ENCODE data around the gene BUB3.

BUB3 gene, protein sequence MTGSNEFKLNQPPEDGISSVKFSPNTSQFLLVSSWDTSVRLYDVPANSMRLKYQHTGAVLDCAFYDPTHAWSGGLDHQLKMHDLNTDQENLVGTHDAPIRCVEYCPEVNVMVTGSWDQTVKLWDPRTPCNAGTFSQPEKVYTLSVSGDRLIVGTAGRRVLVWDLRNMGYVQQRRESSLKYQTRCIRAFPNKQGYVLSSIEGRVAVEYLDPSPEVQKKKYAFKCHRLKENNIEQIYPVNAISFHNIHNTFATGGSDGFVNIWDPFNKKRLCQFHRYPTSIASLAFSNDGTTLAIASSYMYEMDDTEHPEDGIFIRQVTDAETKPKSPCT

DNA sequence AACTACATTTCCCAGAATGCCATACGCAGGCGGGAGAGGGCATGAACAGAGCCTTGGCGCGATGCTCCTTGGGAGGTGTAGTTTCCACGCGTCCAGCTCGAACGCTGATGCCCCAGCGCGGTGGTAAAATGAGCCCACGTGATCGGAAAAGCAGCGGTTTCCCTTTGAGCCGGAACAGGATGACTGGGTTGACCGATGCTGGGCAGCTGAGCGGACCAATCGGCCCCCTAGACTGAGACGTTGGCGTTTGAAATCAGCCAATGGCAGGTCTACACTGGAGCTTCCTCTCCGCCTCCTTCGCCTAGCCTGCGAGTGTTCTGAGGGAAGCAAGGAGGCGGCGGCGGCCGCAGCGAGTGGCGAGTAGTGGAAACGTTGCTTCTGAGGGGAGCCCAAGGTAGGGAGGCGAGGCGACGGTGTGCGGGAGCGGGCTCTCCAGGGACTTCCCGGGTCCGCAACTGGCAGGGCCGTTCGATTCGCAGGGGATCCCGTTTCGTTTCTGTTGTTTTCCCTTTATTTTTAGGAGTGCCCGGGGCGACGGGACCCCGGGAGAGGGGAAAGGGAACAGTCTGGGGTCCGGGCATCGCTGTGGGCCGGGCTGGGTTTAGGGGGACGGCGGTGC is at the start of gene BUB3:
BUB3 (plus strand) TSS at position 311 of the 619 bp plus-strand sequence. CDS start 516 bp downstream, outside the sequence.
- DNase-seq = peak; percentile 100

DNA sequence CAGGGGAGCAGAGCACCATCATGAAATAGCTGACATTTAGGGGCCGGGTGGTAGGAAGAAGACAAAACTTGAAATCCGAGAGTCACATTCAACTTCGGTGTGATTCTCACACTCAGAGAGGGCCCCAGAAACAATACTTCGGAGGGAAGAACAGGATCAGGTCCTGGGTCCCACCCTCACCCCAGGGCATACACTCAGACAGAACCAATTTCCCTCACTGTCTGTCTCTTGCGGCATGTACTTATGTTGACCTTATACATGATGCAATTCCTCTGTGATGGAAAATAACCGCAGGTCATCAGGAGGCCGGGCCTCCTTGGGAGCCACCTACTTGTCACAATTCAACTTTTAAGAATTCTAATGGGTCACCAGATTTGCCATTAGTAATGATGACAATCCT is 44.7 kb upstream of the BUB3 start:
- DNase-seq = no peak

DNA sequence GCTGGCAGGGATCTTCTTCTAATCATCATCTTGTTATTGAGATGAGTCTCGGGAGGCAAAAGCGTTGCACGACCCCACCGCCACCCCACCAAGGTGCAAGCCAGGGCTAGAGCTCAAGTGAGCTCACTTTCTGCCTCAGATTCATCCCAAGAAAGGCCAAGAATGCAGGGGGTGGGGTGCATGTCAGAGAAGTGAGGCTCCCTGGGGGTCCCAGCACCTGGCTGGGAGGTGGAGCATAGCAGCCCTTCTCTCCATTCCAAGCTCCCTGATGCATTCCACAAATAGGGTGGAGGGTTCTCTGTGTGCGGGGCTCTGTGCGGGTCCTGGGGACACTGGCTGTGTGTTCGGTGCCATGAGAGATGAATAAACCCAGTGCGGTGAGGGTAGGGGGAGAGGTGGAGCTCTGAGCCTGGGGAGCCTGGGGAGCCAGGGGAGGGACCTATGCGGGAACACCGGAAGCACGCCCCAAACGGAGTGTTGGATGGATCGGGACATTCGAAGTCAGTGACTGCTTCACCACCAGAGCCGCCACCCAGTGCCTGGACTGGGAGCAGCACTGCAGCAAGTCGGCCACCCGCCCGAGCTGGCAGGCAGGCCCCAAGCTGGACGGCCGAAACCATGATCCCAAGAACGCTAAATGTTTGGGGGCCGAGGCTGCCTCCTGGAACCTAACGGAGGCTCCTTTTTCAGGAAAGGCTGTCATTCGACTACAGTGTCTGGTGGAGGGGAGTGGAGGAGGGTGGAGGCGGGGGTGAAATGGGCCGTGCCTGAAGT is 36.4 kb upstream of the BUB3 start:
- peak; percentile 30 for DNase-seq

DNA sequence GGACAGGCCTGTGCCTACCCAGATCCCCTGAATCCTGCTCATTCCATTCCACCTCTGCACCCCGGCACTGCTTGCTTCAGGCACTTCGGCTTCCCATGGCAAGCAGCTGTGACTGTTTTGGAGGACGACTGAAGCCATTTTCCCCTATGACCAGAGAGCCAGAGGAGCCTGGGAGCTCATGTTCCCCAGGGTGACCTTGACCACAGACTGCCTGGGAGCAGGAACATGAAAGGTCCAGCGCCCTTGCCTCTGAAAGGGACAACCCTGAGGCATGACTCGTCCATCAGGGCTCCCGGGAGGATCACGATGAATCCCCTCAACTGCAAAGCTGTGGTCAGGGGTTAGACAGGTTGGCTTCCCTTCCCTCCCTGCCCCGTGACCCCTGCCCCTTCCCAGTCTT is 35.1 kb upstream of the BUB3 start:
- peak; percentile 21 for DNase-seq

DNA sequence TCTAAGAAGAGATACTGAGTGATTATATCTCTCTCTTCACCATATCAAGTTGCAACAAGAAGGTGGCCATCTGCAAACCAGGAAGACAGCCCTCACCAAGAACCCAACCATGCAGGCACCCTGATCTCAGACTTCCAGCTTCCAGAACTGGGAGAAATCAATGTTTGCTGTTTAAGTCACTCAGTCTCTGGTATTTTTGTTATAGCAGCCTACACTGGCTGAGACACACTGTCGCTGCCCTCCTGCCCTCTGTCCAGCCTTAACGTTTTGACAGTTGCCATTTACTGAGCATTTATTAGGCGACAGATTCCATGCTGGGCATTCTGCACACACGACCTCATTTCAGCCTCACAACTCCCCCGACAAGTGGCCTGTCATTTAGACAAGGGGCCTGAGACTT is 28.0 kb upstream of the BUB3 start:
- no peak for DNase-seq

DNA sequence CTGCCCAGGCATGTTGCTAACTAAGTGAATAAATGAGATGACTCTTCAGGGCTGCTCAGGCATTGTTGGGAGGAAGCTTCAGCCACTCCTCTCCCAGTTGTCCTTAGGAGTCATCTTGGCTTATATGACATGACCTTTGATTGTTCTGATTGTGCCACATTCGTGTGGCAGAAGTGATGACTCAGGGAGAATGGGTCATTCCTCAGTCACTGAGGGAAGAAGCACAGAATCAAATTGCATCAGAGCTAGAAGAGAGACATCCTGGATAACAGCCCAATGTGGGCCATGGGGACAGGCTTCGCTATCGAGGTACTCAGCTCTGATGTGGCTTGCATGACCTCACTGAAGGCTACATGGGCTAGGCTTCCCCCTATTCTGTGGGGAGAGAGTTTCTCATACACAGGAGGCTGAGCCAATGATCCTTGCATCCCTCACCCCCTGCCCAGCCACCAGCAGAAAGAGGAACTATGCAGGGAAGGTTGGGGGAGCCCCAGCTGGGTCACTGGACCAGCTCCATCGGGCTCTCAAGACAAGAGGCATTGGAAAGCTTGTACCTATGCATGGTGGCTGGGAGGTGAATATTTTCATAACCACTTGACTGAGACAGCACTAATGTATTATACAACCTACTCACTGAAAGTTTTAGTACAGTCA is 24.5 kb upstream of the BUB3 start:
- no peak for DNase-seq

DNA sequence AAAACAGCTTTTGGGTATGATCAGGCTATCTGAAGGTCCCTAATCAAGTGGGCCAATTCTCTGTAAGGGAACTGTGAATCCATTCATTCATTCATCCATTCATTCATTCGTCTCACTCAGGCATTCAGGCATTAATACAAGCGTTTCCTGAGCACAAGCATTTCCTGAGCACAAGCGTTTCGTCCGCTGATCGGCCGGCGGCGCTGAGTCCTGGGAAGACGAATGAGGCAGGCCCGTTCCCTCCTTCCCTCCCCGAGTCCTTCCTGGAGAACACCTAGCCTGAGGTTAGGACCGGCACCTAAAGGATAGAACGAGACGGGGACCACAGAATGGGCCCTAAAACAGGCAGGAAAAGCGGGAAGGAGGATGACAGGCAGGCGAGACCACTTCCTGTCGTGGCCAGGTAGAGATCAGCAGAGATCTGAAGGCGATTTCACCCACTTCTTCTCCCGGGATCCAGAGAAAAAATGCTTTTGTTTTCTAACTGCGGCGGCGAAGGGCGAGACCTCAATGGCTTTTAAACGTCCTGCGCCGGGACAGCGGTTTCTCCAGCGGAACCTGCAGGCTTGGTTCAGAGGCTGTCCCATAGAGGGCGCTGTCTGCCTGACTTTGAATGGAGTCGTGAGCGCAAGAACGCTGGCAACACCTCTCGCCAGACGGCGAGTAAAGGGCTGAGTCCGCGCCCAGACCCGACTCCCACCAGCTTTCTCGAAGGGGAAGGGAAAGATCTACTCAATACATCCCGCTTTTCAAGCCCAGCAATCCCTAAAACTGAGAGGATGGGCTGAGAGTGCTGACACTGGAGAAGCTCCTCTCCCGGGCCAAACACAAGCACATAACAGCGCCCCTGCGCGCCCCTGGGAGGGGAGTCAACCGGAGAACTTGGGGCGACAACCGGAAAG is 21.4 kb upstream of the BUB3 start:
- peak; percentile 97 for DNase-seq

DNA sequence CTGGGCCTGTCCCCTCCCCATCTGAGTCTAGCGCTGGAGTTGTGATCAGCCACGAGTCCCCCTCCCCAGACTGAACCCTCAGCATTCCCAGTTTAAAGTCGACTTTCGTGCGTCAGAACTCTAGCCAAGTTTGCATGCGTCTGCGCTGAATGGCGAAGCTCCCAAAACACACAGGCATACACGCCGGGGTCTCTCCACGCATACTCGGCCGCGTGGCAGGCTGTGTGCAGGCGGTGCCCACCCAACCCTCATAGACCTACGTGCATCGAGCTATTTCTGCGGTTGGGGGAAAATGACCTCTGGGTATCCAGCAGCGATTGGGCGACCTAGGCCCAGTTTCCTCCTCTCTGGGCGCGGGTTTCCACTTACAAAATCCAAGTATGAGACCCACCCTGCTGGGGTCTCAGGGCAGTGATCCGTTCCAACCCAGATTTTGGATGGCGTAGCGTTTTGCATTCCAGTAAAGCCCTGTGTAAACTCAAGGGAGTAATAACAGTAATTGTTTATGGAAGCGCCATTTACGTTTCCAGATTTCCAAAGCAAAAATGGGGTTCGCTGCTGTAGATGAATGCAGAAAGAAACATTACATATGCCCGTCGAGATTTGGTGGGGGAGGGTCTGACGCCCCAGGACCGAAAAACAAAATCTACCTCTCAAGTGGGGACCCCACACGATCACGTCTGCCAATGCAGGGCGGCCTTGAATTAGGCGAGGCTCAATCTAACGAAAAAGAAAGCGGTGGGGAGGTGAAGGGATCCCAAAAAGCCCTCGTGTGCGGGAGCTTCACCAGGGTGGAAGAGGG is 20.5 kb upstream of the BUB3 start:
- DNase-seq = peak; percentile 55

DNA sequence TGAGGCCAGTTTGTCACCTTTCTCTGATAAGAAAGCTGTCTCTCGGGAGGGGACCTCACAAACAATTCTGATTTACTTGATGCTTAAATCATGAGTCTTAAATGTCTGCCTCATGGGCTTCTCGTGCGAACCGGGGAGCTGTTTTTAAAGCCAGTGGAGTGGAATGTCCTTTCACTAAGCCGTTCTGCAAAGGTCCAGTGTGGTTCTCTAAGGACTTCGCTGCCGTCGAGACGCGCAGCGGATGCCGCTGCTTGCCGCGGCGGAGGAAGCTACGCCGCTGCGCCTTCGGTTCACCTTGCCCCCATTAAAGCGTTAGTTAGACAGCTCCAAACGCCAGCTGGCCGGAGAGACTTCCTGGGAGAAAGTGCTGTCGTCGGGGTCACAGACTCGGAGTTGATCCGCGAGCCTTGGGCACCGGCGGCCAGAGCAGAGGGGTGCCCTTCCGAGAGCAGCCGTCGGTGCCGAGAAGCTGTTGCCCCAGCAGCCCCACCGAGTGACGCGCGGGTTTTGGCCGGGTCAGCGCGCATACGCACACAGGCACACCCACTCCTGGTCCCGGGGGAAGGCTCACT is 19.8 kb upstream of the BUB3 start:
- peak; percentile 64 for DNase-seq

DNA sequence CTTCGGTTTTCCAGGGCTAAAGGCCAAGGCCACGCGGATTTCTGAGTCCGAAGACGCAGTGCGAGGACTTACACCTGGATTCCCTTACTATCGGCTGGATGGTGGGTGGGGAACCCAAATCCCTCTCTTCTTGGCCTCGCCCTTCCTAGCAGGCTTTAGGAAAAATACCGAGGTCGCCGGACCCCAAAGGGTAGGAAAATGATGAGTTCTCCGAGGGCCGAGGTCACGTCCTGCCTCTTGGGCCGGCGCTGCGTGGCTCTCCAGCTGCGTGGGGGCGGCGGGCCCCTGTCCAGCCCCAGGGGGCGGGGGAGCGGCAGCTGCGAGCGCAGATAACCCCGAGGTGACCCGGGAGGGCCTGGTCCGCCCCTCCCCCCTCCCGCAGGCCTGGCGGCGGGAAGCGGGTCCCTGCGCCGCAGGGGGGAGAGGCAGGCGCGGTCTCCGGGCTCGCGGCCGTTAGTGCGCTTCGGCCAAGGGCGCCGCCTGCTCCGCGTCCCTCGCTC is 19.2 kb upstream of the BUB3 start:
- DNase-seq = no peak

DNA sequence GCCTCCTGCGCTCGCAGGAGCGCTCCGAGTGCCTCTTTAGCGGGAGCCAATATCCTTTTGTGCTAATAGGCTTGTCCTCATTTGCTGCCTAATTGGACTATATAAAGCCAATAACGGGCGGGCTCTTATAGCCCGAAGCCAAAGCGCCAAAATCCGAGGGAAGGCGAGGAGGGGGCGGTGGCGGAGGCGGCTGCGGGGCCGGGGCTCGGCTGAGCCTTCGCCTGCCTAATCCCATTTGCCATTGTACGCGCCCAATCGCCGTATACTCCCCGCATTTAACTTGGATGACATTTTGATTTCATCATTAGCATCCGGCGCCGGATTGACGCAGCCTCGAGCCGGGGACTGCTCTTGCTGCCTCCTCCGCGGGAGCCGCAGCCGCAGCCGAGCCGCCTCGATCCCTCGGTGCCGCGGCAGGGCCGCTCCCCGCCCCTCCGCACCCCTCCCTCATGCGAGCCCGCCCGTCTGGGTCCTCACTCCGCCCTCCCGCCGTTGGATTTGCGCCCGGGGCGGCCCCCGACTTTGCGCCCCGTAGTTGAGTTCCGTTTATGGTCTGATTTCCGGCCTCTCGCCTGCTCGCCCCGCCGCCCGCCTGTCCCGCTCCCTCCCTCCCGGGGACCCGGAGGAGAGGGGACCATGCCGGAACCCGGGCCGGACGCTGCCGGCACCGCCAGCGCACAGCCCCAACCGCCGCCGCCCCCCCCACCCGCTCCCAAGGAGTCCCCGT is 18.6 kb upstream of the BUB3 start, which contains the start of gene HMX3:
HMX3 (plus strand) TSS at position 556 of the 727 bp plus-strand sequence; CDS start at position 637, 81 bp downstream.
- peak; percentile 83 for DNase-seq

DNA sequence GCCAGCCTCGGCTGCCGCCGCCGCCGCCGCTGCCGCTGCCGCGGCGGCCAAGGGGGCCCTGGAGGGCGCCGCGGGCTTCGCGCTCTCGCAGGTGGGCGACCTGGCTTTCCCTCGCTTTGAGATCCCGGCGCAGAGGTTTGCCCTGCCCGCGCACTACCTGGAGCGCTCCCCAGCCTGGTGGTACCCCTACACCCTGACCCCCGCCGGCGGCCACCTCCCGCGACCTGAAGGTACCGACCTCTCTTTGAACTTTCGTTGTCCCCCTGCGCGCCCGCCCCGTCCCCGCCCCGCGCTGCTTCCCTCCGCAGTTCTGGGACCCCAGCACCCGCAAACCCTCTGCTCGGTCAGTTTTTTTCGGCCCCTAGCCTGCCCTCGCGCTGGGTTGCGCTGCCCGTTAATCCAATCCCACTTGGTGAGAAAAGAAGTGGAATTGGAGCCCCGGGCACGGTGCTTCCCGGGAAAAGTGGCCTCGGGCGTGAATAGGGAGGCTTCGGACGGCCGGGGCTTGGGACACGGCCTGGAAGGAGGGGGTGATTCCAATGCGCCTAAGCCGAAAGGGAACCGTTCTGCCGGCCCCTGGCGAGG is 17.9 kb upstream of the BUB3 start:
- peak; percentile 69 for DNase-seq

DNA sequence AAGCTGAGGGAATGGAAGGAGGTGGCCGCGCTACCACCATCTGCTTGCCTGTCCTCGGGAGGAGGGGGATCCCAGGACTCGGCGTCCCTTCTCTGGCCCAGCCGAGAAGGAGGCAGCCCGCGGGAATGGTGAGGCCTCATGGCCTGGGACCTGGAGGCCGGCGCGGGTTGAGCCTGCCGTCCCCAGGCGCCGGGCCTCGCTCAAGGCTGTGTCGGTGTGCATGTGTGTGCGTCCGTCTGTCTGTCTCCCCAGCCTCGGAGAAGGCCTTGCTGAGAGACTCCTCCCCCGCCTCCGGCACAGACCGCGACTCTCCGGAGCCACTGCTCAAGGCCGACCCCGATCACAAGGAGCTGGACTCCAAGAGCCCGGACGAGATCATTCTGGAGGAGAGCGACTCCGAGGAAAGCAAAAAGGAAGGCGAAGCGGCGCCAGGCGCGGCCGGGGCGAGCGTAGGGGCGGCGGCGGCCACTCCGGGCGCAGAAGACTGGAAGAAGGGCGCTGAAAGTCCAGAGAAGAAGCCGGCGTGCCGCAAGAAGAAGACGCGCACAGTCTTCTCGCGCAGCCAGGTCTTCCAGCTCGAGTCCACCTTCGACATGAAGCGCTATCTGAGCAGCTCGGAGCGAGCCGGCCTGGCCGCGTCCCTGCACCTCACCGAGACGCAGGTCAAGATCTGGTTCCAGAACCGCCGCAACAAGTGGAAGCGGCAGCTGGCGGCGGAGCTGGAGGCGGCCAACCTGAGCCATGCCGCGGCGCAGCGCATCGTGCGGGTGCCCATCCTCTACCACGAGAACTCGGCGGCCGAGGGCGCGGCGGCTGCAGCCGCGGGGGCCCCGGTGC is 17.2 kb upstream of the BUB3 start:
- peak; percentile 79 for DNase-seq

DNA sequence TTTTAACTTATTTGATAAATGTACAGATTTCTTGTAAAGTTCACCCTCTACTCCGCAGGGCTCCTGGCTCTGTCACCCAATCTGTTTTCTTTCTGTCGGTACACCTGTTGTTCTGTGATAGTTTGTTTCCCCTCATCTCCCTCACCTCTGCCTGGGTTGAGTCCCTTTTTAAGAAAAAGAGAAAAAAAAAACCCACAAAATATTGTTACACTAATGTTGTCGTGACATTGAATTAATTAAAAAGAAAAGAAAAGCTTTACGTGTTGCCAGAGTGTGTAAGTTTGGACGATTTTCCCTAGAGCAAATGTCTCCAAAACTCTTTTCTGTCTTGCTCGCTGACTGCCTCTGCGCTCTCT is 15.1 kb upstream of the BUB3 start:
- DNase-seq = no peak

DNA sequence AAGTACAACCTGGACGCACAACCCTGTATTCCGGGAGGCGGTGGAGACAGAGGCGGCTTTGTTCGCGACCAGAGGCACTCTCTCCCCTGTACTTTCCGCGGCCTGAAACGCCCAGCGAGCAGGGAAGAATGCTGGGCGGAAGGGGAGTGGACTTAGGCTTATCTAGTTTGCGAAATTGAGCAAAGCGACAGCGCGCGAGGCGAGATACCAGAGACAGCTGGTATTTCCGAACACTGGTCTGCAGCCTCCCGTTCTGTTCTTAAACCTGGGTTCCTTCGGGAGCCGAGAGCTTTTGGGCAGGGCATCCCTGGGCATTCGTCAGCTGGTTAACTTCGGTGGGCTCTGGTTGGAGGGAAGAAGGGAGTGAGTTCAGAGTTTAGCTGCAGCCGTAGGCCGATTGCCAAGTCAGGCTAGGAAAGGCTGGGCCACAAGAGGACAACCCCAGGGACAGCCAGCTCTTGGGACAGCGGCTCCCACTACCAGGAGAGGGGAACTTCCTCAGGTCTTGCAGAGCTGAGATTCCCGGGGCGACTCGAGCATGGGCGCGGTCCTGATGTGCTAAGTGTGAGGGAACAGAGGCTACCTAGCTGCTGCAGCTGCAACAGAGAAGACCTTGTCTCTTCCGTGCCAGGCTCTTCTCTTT is 14.6 kb upstream of the BUB3 start:
- peak; percentile 81 for DNase-seq

DNA sequence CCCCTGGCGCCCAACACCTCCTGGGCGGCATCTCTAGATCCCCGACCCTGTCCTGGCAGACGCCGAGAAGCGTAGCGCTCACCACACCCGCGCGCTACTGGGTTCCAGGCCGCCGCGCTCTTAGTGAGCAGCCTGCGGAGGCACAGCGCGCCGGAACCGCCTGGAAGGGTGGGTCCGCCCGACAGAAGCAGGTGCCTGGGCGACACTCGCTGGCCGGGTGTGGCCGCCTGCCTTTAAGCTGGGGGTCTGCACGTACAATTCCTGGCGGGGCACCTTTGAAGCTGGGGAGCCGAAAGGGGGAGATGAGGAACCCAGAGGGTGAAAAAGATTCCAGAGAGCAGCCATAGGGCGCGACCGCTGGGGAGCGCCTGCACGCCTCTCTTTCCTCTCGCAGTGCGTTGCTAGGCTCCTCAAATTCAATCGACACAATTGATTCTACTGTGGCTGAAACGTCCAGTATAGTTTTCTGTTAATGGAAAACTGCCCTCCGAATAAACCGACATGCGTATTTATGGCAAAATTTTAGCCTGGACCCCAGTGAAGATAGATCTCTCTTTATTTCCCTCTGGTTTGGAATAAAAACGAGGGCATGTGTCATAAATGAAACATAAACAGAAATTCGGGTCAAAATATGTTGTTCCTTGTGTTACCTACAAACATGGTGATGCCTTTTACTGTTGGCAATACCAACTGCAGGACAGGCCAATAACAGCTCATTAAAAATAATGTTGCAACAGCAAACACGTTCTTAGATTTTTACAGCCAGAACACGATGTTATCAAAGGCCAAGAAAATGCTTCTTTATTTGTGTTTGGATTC is 13.8 kb upstream of the BUB3 start:
- DNase-seq = peak; percentile 64

DNA sequence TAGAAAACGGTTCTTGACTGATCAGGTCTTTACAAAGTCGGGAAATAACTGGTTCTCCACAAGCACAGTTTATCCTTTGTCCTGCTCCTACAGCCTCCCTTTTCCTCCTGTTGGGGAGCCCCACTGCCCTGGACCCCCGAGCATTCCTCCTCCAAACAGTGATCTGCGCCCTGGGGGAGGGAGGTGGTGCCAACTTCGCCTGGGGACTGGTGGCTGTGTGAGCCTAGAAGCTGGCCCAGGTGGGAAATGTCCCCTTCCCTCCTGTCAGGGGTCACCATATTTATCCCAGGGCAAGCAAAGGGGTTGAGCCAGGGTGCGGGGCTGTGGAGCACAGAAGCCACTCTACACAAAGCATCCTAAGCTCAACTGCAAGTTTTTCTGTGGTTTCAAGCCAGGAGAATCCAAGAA is 13.2 kb upstream of the BUB3 start:
- peak; percentile 24 for DNase-seq

All from eye (tissue), 1 donor.